ENCODE measurements around the gene PDZD7. TPM values are rescaled to one million over a fixed set of nuclear protein-coding genes. Genes with fewer than 3 reads are reported as not detected.

PDZD7 gene
- total RNA-seq, 1 experiment from 2014 or later: 0.51 TPM

DNA sequence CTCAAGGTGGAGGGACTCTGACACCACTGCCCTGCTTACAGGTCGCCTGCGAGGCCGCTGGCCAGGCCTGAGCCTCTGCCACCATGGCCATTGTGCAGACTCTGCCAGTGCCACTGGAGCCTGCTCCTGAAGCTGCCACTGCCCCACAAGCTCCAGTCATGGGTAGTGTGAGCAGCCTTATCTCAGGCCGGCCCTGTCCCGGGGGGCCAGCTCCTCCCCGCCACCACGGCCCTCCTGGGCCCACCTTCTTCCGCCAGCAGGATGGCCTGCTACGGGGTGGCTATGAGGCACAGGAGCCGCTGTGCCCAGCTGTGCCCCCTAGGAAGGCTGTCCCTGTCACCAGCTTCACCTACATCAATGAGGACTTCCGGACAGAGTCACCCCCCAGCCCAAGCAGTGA, 28.5 kb downstream of the PDZD7 start:
- no peak for DNase-seq (ENCODE audit: low read depth)

- no peak for DNase-seq (ENCODE audit: low read depth)
Measured at GRCh38 chr10:101001659-101002035, 29.3 kb downstream of the PDZD7 start.

- peak; percentile 61 for DNase-seq (ENCODE audit: low read depth)
Measured at GRCh38 chr10:101000915-101001658, 29.8 kb downstream of the PDZD7 start.

GRCh38 chr10:101000127-101000914, 30.6 kb downstream of the PDZD7 start:
- peak; percentile 33 for DNase-seq (ENCODE audit: low read depth)

DNA sequence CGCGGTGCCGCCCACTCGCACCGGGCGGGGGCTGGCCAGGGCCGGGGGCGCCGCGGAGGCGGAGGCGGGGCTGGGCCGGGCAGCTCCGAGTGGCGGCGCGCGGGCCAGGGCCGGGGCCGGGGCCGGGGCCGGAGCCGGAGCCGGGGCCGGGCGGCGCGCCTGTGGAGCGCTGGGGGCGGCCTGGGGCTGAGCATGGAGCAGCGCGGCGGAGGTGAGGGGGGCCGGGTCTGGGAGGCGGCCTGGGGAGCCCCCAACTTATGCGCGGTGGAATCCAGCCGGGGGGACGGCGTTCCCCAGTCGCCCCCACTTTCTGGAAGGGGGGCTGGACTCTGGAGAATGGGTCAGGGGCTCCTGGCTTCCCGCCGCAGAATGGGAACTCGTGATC, 31.2 kb downstream of the PDZD7 start, which contains the start of gene LZTS2:
Gene LZTS2, plus strand, starts transcription at position 67 of the 385 bp plus-strand sequence. CDS start 2,731 bp downstream, outside the sequence.
- DNase-seq (ENCODE audit: low read depth): no peak

- peak; percentile 71 for DNase-seq (ENCODE audit: low read depth)
Measured at GRCh38 chr10:100998991-100999741, 31.8 kb downstream of the PDZD7 start.

GRCh38 chr10:100998183-100998990, 32.5 kb downstream of the PDZD7 start:
- DNase-seq (ENCODE audit: low read depth): peak; percentile 77

DNA sequence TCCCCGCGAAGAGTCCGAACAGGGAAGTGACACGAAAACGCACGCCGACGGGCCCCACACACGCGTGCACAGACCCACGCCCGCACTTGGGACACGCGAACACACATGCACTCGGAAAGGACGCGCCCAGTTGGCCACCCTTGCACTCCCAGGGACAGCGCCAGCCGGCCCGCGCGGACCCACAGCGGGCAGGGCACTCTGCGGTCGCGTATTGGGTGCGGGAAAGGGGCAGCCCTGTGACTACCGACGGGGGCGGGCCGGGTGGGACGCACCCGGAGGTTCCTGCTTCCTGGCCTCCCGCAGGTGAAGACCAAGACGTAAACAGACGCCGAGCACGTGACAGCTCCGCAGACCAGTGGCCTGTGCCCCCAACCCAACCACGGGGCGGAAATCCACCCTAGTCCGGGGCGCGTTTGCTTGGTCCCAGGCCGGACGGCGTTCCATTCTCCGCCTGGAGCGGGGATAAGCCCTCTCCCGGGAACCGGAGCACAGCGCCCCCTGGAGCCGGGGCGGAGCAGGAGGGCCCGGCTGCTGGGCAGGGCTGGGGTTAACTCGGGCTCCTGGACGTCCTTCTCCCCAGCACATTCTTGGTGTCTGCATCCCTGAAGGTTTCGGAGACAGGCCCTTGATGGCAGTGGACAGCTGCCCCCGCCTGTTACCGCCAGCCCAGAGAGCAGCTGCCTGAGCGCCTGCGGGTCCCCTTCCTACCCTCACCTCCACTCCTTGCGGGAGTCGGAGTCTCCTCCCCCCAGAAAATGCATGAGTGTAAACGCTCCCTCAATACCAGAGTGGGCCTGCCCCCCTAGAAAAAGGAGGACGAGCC, 33.4 kb downstream of the PDZD7 start:
- peak; percentile 65 for DNase-seq (ENCODE audit: low read depth)

GRCh38 chr10:100996678-100997359, 34.1 kb downstream of the PDZD7 start:
- DNase-seq (ENCODE audit: low read depth): peak; percentile 45

DNA sequence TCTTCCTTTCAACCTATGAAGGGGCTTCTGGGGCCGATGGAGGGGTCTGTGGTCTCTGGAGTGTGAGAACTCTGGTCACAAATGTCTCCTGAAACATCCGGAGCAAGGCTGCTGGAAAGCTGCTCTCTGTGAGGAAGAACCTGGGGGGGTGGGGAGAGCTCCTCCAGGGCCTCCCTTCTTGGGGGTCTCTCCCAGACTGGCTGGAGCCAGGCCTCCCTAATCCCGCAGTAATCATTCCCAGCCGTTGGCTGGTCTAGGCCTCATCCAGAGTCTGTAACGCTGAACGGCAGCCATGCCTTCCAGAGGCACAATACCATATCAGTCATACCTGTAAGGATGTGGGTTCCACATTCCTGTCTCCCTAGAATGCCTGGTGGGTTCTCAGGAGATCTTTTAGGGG, 35.7 kb downstream of the PDZD7 start:
- no peak for DNase-seq (ENCODE audit: low read depth)

- DNase-seq (ENCODE audit: low read depth): no peak
Measured at GRCh38 chr10:100993986-100994708, 36.8 kb downstream of the PDZD7 start.

DNA sequence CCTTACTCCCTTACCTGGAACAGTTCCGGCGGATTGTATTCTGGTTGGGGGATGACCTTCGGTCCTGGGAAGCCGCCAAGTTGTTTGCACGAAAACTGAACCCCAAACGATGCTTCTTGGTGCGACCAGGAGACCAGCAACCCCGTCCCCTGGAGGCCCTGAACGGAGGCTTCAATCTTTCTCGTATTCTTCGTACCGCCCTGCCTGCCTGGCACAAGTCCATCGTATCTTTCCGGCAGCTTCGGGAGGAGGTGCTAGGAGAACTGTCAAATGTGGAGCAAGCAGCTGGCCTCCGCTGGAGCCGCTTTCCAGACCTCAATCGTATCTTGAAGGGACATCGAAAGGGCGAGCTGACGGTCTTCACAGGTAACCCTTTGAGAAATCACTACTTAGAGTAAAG, 41.8 kb downstream of the PDZD7 start:
- no peak for DNase-seq (ENCODE audit: low read depth)

DNA sequence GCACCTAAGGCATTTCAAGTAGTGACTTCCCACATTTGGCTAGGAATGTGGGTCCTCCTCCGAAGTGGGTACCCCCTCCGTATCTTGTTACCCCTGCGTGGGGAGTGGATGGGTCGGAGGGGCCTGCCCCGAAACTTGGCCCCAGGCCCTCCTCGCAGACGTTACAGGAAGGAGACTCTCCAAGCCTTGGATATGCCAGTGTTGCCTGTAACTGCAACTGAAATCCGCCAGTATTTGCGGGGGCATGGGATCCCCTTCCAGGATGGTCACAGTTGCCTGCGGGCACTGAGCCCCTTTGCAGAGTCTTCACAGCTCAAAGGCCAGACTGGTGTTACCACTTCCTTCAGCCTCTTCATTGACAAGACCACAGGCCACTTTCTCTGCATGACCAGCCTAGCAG, 42.8 kb downstream of the PDZD7 start:
- no peak for DNase-seq (ENCODE audit: low read depth)

DNA sequence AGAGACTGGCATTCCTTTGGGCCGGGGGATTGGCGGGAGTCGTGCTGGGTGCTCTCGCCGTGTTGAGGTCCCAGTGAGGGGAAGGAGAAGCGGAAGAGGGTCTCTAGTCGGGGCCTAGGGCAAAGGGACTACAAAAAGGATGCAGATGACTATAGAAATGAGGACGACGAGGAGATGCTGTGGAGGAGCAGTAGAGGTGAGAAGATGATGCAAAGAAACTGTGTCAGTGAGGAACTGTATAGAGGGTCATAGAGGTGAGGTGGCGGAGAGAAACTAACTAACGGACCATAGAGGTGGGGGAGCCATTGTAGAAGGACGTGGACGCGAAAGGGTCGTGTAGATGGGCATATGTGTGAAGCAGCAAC, 43.3 kb downstream of the PDZD7 start:
- no peak for DNase-seq (ENCODE audit: low read depth)

DNA sequence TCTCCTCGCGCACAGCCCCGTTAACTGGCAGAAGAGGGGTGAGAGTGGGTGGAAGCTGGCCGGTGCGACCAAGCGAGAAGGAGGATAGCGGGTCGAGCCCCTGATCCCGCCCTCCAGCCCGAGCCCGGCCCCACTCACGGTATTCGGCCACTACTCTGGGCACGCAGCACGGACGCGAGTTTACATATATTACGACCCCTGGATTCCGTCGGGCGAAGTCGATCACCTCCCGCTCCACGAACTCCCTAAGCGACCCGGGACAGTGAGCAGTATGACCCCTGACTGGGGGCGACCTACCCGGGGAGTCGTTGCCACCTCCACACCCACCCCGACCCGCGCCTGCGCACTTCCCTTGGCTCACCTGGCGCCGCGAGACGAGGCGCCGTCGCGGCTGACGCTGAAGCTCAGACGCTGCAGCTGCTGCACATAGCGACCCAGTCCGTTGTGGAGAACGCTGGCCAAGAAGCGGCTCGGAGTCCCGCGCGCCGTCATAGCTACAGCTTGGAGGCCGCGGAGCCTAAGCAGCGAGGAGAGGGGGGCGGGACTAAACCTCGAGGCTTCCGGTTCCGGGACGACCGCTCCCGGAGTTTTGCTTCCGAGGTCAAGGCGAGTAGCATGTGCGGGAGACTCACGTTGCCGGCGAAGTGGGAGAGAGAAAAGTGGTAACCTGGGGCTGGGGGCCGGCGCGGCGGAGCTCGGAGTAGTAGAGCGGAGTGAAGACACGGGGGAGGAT, 43.8 kb downstream of the PDZD7 start, which contains the start of the genes MRPL43 and TWNK:
Gene MRPL43, minus strand, starts transcription at position 546 of the 733 bp plus-strand sequence. Its CDS starts 54 bp downstream, at position 492.
Gene TWNK, plus strand, starts transcription at position 592 of the 733 bp plus-strand sequence. CDS start 668 bp downstream, outside the sequence.
- DNase-seq (ENCODE audit: low read depth): peak; percentile 74

DNA sequence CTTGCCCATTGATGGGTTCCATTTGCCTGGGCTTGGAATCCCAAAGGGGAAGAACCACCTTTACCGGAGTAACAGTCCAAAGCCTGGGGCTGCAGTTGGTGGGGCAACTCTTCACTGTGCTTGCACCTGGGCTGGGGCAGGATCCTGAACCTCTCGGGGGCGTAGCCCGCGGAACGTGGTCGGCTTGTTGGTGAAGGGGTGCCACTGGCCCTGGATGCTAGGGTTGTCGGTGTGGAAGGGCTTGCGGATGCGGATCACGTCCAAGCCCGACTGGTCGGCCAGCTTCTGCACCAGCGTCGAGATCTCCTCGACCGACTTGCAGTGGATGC, 44.3 kb downstream of the PDZD7 start:
- no peak for DNase-seq (ENCODE audit: low read depth)

GRCh38 chr10:100985336-100985735, 45.6 kb downstream of the PDZD7 start:
- no peak for DNase-seq (ENCODE audit: low read depth)

GRCh38 chr10:100984672-100985177, 46.2 kb downstream of the PDZD7 start:
- DNase-seq (ENCODE audit: low read depth): no peak

Data from Daoy (cell line).